Smooth muscle cell of the umbilical artery (primary cell): Measurements from ENCODE around the gene AUP1. TPM values are rescaled to one million over a fixed set of nuclear protein-coding genes. Genes with fewer than 3 reads are reported as not detected.

Source experiments
- total RNA-seq: library from RNA; depleted of rRNA; stranded (reverse); fragments of >200 nt; gene quantifications from 2 replicates; pipeline ENCODE4 v1.2.3, GENCODE V29; 2014

Gene AUP1
- total RNA-seq: 53.9 and 72.8 TPM in 2 replicates

DNA sequence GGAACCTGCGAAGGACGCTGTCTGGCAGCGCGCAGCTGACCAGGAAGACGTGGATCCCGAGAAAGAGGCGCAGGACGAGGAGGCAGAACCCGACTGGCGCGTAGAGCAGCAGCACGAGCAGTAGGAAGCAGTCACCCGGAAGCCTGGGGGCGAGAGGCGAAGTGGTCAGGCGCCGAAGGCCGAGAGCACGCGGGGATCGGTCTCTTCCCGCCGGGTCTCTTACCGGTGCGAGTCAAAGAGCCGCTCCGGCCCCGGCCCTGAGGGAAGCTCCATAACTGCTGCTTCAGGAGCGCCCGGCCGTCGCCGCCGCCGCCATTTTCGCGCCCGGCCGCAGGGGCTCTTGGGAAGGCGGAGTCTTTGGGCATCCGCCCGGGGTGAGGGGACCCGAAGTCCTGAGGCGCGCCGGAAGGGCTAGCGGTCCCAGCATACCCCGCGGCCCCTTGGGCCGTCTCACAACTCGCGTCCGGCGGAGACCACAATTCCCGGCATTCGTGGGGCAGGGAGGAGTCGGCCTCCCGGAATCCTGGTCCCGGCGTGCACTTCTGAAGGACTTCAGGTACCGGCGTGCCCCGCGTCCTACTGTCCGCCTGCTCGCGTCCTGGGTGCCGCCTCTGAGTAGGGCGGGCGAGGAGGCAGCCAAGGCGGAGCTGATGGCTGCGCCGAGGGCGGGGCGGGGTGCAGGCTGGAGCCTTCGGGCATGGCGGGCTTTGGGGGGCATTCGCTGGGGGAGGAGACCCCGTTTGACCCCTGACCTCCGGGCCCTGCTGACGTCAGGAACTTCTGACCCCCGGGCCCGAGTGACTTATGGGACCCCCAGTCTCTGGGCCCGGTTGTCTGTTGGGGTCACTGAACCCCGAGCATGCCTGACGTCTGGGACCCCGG, at the start of gene AUP1, which contains the start of gene HTRA2:
AUP1 (minus strand) TSS at position 350 of the 882 bp plus-strand sequence; CDS start at position 273, 77 bp downstream.
HTRA2 (plus strand) TSS at position 577 of the 882 bp plus-strand sequence; CDS start at position 651, 74 bp downstream.

GRCh38 chr2:74553892-74554819, 24.6 kb upstream of the AUP1 start, which contains the start of the genes DOK1 and LOXL3:
Gene DOK1 (plus strand): TSS chr2:74554720. CDS start chr2:74554755, 35 bp downstream.
Gene LOXL3 (minus strand): TSS chr2:74553942. CDS start chr2:74552634, 1,308 bp downstream.

DNA sequence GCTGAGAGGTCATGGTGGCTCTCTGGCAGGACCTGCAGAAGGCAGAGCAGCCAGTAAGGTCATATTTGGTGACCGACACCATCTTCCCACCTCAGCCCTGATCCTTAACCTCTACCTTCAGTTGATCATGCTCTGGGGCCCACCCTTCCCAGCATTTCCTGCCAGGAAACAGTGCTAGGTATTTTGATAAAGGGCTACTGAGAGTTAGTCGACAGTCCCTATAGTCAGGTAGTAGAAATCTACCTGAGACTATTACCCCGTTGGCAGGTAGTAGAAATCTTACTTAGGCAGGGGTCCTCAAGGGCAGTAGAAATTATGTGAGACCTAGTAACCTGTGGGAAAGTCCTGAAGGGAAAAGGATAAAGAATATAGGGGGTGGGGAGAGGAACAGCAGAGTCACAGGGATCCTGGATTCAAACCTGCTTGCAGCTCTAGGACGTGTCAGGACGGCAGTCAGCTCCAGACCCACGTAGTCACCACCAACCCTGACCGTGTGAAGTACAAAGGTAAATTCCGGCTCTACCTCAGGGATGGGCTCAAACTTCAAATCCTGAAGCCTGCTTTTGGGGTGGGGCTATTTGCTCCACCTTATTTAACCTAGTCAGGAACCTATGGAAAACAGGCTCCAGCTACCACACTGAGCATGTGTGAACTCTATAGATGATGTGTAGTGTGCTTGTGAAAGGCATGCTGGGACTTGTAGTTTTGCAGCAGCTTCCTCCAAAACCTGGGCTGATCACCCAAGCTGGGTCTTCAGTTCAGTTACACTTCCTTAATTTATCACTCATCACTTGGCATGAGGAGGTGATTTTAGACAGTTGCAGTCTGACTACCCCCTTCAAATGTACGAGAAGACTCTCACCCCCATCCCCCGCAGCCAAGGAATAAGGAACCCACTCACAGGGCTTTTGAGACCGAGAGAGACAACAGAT, 3.5 kb downstream of the AUP1 start, which contains the start of gene DQX1:
DQX1 (minus strand) TSS at position 515 of the 932 bp plus-strand sequence; CDS start at position 13, 502 bp downstream.

GRCh38 chr2:74514368-74515270, 14.9 kb downstream of the AUP1 start, which contains the start of gene TLX2:
Gene TLX2 (plus strand): TSS chr2:74514450. CDS start chr2:74514807, 357 bp downstream.

GRCh38 chr2:74507145-74507925, 22.2 kb downstream of the AUP1 start, which contains the start of gene PCGF1:
Gene PCGF1 (minus strand): TSS chr2:74507695. CDS start chr2:74507668, 27 bp downstream.

DNA sequence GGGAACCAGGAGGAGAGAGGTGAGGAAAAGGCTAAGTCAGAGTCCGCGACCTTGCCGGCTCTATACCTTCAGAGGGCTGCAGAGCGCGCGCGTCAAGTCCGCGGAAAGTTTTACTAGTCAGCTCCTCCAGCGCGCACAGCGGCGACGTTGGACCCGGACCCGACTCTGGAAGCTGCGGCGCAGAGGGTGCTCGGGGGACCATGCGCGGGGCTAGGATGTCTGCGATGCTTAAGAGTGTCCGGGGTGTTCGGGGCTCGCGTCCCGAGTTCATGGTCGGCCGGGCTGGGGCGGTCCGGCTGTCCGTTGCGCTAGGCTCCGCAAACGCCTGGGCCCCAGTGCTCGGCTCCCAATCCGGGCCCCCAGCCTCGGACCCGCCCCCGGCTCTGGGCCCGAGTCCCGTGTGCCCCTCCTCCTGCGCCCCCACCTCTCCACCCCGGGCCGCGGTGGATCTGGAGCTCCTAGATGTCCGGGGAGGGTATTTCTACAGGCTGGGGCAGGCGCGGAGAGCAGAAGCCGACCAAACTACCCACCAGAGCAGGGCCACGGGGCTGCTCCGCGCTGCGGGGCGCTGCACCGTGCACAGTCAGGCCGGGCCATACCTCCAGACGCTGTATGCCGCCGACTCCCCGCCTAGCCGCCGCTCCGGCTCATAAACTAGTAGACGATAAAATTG, 30.1 kb downstream of the AUP1 start, which contains the start of gene LBX2:
LBX2 (minus strand) TSS at position 337 of the 673 bp plus-strand sequence; CDS start at position 271, 66 bp downstream.

DNA sequence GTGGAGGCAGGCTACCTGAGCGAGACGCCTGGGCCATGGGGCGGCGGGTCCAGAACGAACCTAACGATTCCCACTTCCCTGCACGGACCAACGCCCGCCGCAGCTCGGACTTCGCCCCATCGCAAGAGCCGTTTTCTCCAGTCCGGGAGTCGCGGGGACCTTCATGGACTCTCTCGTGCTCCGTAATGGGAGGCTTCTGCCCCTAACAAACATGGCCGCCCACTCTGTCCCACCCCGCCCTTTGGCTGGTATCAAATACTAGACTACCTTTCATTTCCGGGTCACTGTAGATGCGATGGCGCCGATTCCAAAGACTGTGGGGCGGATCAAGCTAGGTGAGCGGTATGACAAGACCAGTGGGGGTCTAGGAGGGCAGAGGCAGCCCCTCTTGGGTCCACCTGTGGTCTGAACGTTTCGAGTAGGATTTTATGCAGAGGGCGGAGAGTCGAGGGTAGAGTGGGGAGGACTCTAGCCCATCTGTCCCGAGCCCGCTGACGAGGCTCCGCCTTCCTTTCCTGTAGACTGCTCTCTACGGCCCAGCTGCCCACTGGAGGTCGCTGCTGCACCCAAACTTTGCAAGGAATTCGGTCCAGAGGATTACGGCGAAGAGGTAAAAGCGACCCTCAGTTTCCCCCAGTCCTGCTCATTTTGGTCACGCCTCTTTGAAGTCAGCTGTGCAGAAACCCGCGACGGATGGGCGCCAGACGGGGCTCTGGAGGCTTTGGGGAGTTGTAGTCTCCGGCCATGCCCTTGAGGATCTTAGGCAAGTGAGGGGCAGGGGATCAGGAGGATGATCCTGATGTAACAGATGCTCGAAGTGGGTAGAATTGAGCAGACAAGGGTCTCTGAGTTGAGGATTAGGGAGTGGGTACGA, 46.5 kb downstream of the AUP1 start, which contains the start of the genes CCDC142 and TTC31:
CCDC142 (minus strand) TSS at position 198 of the 874 bp plus-strand sequence; CDS start at position 37, 161 bp downstream.
TTC31 (plus strand) TSS at position 281 of the 874 bp plus-strand sequence; CDS start at position 296, 15 bp downstream.

Other genes with a start within 250 kb of the AUP1 start
- 0.83 TPM in 1 of 2 replicates, not detected in the other for gene SLC4A5, start 186.3 kb downstream of the AUP1 start, total RNA-seq
- 153 and 193 TPM in 2 replicates for gene DCTN1, start 149.4 kb downstream of the AUP1 start, total RNA-seq
- gene C2orf81, start 108.1 kb downstream of the AUP1 start, total RNA-seq: 0.30 and 0.78 TPM in 2 replicates
- gene WDR54, start 108.0 kb downstream of the AUP1 start, total RNA-seq: 31.8 and 48.3 TPM in 2 replicates
- gene RTKN, start 87.8 kb downstream of the AUP1 start, total RNA-seq: 14.6 and 17.6 TPM in 2 replicates
- 10.4 and 20.2 TPM in 2 replicates for gene INO80B, start 74.6 kb downstream of the AUP1 start, total RNA-seq
- gene WBP1, start 71.3 kb downstream of the AUP1 start, total RNA-seq: 34.3 and 62.7 TPM in 2 replicates
- 96.2 and 110 TPM in 2 replicates for gene MOGS, start 64.3 kb downstream of the AUP1 start, total RNA-seq
- gene MRPL53, start 57.0 kb downstream of the AUP1 start, total RNA-seq: 16.4 and 25.2 TPM in 2 replicates
- 23.2 and 25.2 TPM in 2 replicates for gene CCDC142, start 46.7 kb downstream of the AUP1 start, total RNA-seq
- 12.8 and 13.9 TPM in 2 replicates for gene TTC31, start 46.6 kb downstream of the AUP1 start, total RNA-seq
- 1.3 and 1.8 TPM in 2 replicates for gene LBX2, start 30.1 kb downstream of the AUP1 start, total RNA-seq
- 18.2 and 28.2 TPM in 2 replicates for gene PCGF1, start 22.0 kb downstream of the AUP1 start, total RNA-seq
- not detected in 2 replicates for gene TLX2, start 15.3 kb downstream of the AUP1 start, total RNA-seq
- gene DQX1, start 3.5 kb downstream of the AUP1 start, total RNA-seq: 0.32 TPM in 1 of 2 replicates, not detected in the other
- 29.3 and 36.5 TPM in 2 replicates for gene HTRA2, start 227 bp upstream of the AUP1 start, total RNA-seq
- gene LOXL3, start 24.2 kb upstream of the AUP1 start, total RNA-seq: 87.4 and 203 TPM in 2 replicates
- 28.6 and 32.1 TPM in 2 replicates for gene DOK1, start 25.0 kb upstream of the AUP1 start, total RNA-seq
- gene M1AP, start 118.6 kb upstream of the AUP1 start, total RNA-seq: under 0.01 and 0.05 TPM in 2 replicates
- gene SEMA4F, start 124.5 kb upstream of the AUP1 start, total RNA-seq: 6.8 and 13.7 TPM in 2 replicates